Mesenchymal stem cell (in vitro differentiated cells and primary cell): ENCODE results near the gene RPL10A.

Source experiments
- DNase-seq: peaks from one replicate; pipeline ENCODE4 v3.0.0-alpha.2; 2013
- H2AFZ ChIP-seq: one replicate; pipeline ENCODE4 v1.6.1; 2013; ENCODE audit warnings: low read depth, mild to moderate bottlenecking, control low read depth, inconsistent platforms, low read length, moderate library complexity
- H2AK5ac ChIP-seq: 2 replicates; pipeline ENCODE4 v1.6.1; 2013; ENCODE audit warnings: low read length, moderate library complexity, mild to moderate bottlenecking, inconsistent platforms; ENCODE audit not compliant: severe bottlenecking
- H2BK120ac ChIP-seq: one replicate; pipeline ENCODE4 v1.6.1; 2013; ENCODE audit warnings: low read depth, mild to moderate bottlenecking, inconsistent platforms, low read length, moderate library complexity
- H2BK12ac ChIP-seq, 2 experiments: one replicate each; pipeline ENCODE4 v1.6.1; 2013; ENCODE audit warnings: inconsistent platforms in 2 of 2, low read length in 2 of 2, mild to moderate bottlenecking in 2 of 2, moderate library complexity in 2 of 2, control low read depth in 1 of 2
- H2BK15ac ChIP-seq: one replicate; pipeline ENCODE4 v1.6.1; 2013; ENCODE audit warnings: mild to moderate bottlenecking, low read depth, inconsistent platforms; ENCODE audit not compliant: poor library complexity, severe bottlenecking
- H2BK5ac ChIP-seq: 2 replicates; pipeline ENCODE4 v1.6.1; 2013; ENCODE audit warnings: low read depth, mild to moderate bottlenecking, low read length, control low read depth, inconsistent platforms; ENCODE audit not compliant: poor library complexity, severe bottlenecking
- H3K14ac ChIP-seq, 2 experiments: one replicate each; pipeline ENCODE4 v1.6.1; 2013; ENCODE audit warnings: inconsistent platforms in 2 of 2, low read length in 2 of 2, control low read depth in 1 of 2, mild to moderate bottlenecking in 1 of 2, moderate library complexity in 1 of 2
- H3K18ac ChIP-seq, 2 experiments: one replicate each; pipeline ENCODE4 v1.6.1; 2013; ENCODE audit warnings: inconsistent platforms in 2 of 2, low read length in 2 of 2, control low read depth in 1 of 2, low read depth in 1 of 2, mild to moderate bottlenecking in 1 of 2
- H3K23ac ChIP-seq, 2 experiments: one replicate each; pipeline ENCODE4 v1.6.1; 2013; ENCODE audit warnings: inconsistent platforms in 2 of 2, low read length in 2 of 2, mild to moderate bottlenecking in 2 of 2, moderate library complexity in 2 of 2, control low read depth in 1 of 2
- H3K27ac ChIP-seq: 2 replicates; pipeline ENCODE4 v1.5.1; 2013; ENCODE audit warnings: mild to moderate bottlenecking, moderate library complexity, low read length, control low read depth, inconsistent platforms; ENCODE audit not compliant: poor library complexity, severe bottlenecking
- H3K27me3 ChIP-seq, 2 experiments: 2 replicates each; pipeline versions ENCODE4 v1.6.1 to v1.7.0; 2013; ENCODE audit warnings: low read length in 2 of 2, mild to moderate bottlenecking in 2 of 2, moderate library complexity in 2 of 2, control low read depth in 1 of 2, inconsistent platforms in 1 of 2; ENCODE audit not compliant: control insufficient read depth in 1 of 2, insufficient read depth in 1 of 2
- H3K36me3 ChIP-seq, 2 experiments: 2 replicates each; pipeline versions ENCODE4 v1.6.1 to v1.7.0; 2013; ENCODE audit warnings: low read length in 2 of 2, control low read depth in 1 of 2, inconsistent platforms in 1 of 2, low read depth in 1 of 2, mild to moderate bottlenecking in 1 of 2; ENCODE audit not compliant: insufficient read depth in 2 of 2, control insufficient read depth in 1 of 2
- H3K4ac ChIP-seq, 2 experiments: one replicate each; pipeline ENCODE4 v1.6.1; 2013; ENCODE audit warnings: inconsistent platforms in 2 of 2, low read length in 2 of 2, mild to moderate bottlenecking in 2 of 2, moderate library complexity in 2 of 2, control low read depth in 1 of 2, low read depth in 1 of 2
- H3K4me1 ChIP-seq: 2 replicates; pipeline ENCODE4 v1.6.1; 2013; ENCODE audit warnings: low read depth, low read length, control low read depth; ENCODE audit not compliant: control insufficient read depth, insufficient read depth
- H3K4me2 ChIP-seq: 2 replicates; pipeline ENCODE4 v1.6.1; 2013; ENCODE audit warnings: low read length, mild to moderate bottlenecking, inconsistent platforms; ENCODE audit not compliant: poor library complexity, severe bottlenecking
- H3K4me3 ChIP-seq, 2 experiments: 2 replicates each; pipeline versions ENCODE4 v1.5.1 to v1.7.0; 2013; ENCODE audit warnings: low read length in 2 of 2, mild to moderate bottlenecking in 2 of 2, control low read depth in 1 of 2, low read depth in 1 of 2; ENCODE audit not compliant: insufficient read depth in 1 of 2
- H3K79me1 ChIP-seq: replicated peaks from 2 replicates; pipeline ENCODE4 v1.6.1; 2013; ENCODE audit warnings: mild to moderate bottlenecking, control low read depth, low read length, inconsistent platforms; ENCODE audit not compliant: poor library complexity, severe bottlenecking
- H3K9ac ChIP-seq: 2 replicates; pipeline ENCODE4 v1.7.0; 2013; ENCODE audit warnings: mild to moderate bottlenecking, low read length, moderate library complexity
- H3K9me3 ChIP-seq: 2 replicates; pipeline ENCODE4 v1.7.0; 2013; ENCODE audit warnings: mild to moderate bottlenecking, low read length; ENCODE audit not compliant: control insufficient read depth
- H4K8ac ChIP-seq: one replicate; pipeline ENCODE4 v1.6.1; 2013; ENCODE audit warnings: inconsistent platforms, mild to moderate bottlenecking, low read length, moderate library complexity
- H4K91ac ChIP-seq: one replicate; pipeline ENCODE4 v1.6.1; 2013; ENCODE audit warnings: mild to moderate bottlenecking, low read length, inconsistent platforms
- WGBS: methylation state at CpG from one replicate; pipeline ENCODE4 v1.1.7; 2013; ENCODE audit warnings: mixed read lengths; 5-methylcytosine and 5-hydroxymethylcytosine counted together

The RPL10A gene

DNA sequence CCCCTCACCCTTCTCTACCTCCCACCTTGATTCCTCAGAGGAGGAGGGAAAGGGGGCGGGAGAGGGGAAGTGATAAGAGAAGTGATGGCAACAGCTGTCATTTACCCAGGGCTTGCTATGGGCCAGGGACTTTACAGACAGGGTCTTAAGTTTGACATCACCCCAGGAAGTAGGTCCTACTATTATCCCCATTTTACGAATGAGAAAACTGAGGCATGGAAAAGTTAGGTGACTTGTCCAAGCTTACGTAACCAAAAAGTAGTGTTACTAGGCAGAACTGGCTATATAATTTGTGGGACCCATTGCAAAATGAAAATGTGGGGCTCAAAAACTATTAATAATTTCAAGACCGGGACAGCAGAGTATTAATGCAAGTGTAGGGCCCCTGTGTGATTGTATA, 26.6 kb upstream of the RPL10A start:
- no peak overlapping the region for H2BK5ac ChIP-seq
- H3K23ac ChIP-seq = no peak overlapping the region
- H3K27me3 ChIP-seq = no peaks in the 10 kb centered on the region
- H2AFZ ChIP-seq = no peak overlapping the region
- H3K4me3 ChIP-seq = no peak overlapping the region
- no peaks in the 10 kb centered on the region for H3K79me1 ChIP-seq
- 93% methylated on average over 4 of the region's 4 CpGs for WGBS
- H3K14ac ChIP-seq = no peak overlapping the region
- H2BK120ac ChIP-seq = no peak overlapping the region
- no peaks in the 10 kb centered on the region for H3K36me3 ChIP-seq
- DNase-seq = no peak
- H3K9ac ChIP-seq = no peak overlapping the region
- H3K4ac ChIP-seq = no peak overlapping the region
- H4K8ac ChIP-seq = no peak overlapping the region
- H3K4me1 ChIP-seq = peaks cover 4% of the 10 kb centered on the region
- H3K4me2 ChIP-seq = no peak overlapping the region
- no peak overlapping the region for H4K91ac ChIP-seq
- no peak overlapping the region for H2BK15ac ChIP-seq
- H2BK12ac ChIP-seq = no peak overlapping the region
- no peak overlapping the region for H3K27ac ChIP-seq
- H3K18ac ChIP-seq = no peak overlapping the region
- no peaks in the 10 kb centered on the region for H3K9me3 ChIP-seq
- peak overlapping the region; percentile 53 for H2AK5ac ChIP-seq

DNA sequence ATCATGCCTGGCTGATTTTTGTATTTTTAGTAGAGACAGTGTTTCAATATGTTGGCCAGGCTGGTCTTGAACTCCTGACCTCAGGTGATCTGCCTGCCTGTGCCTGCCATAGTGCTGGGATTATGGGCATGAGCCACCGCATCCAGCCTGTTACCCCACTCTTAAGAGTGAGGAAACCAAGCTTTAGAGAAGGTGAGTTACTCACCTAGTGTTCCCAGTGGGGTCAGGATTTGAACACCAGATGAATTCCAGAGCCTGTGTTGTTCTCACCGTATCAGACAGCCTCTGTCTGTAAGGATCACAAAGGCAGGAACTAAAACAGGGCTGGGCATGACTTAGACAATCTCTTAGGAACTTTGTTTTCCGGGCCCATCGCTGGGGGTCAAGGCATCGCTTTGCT, 25.5 kb upstream of the RPL10A start:
- DNase-seq = no peak
- Histone ChIP-seq H4K91ac (no peak overlapping the region), H2BK5ac (no peak overlapping the region), H3K14ac (no peak overlapping the region), H2BK120ac (no peak overlapping the region), H3K9me3 (no peaks in the 10 kb centered on the region), H3K27ac (no peak overlapping the region), H4K8ac (no peak overlapping the region), H3K27me3 (peaks cover 0 to 3% of the 10 kb centered on the region in 2 experiments), H3K79me1 (no peaks in the 10 kb centered on the region), H3K4ac (no peak overlapping the region), H2BK15ac (no peak overlapping the region), H3K4me1 (peaks cover 4% of the 10 kb centered on the region), H3K9ac (no peak overlapping the region), H3K4me2 (no peak overlapping the region), H2BK12ac (no peak overlapping the region), H2AFZ (no peak overlapping the region), H2AK5ac (no peak overlapping the region), H3K23ac (no peak overlapping the region), H3K4me3 (no peak overlapping the region), H3K18ac (no peak overlapping the region), H3K36me3 (no peaks in the 10 kb centered on the region)
- 93% methylated on average over 5 of the region's 5 CpGs for WGBS

DNA sequence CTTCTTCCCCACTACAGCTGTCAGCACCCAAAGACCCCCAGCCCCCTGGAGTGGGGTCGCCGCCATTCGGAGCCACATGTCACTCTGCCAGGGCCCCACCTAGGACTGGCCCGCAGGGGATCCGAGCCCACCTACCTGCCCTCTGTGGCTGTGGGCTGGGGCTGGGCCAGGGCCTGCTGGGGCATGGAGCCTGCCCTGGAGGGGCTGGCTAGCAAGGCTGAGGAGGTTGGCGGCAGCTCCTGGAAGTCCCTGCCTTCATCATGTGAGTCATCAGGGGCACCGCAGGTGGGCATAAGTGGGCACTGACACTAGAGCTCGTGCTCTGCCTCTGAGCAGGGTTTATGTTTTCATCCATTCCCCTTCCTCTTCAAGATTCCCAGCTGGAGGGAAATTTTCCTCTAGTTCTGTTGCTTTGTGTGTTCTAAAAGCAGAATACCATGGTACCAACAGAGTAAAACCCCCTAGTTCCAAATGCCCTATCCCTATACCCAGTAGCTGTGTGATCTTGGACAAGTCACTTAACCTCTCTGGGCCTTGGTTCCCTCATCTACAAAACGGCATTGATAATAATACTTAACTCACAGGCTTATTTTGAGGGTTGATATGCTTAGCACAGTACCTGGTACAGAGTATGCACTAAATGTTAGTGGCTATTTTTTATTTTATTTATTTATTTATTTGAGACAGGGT, 24.7 kb upstream of the RPL10A start:
- Histone ChIP-seq H3K4me3 (no peak overlapping the region), H4K91ac (peak overlapping the region; percentile 34), H3K4me2 (no peak overlapping the region), H3K36me3 (no peaks in the 10 kb centered on the region), H3K27me3 (peaks cover 0 to 3% of the 10 kb centered on the region in 2 experiments), H3K18ac (no peak overlapping the region), H2BK120ac (no peak overlapping the region), H3K9ac (no peak overlapping the region), H3K79me1 (no peaks in the 10 kb centered on the region), H2AFZ (no peak overlapping the region), H2AK5ac (no peak overlapping the region), H3K9me3 (no peaks in the 10 kb centered on the region), H2BK5ac (no peak overlapping the region), H3K14ac (no peak overlapping the region), H3K4ac (no peak overlapping the region), H3K4me1 (peaks cover 4% of the 10 kb centered on the region), H2BK12ac (peak overlapping the region in 1 of 2 experiments; percentile 37), H2BK15ac (no peak overlapping the region), H3K23ac (no peak overlapping the region), H3K27ac (no peak overlapping the region), H4K8ac (no peak overlapping the region)
- WGBS = 95% methylated on average over 7 of the region's 9 CpGs
- no peak for DNase-seq

DNA sequence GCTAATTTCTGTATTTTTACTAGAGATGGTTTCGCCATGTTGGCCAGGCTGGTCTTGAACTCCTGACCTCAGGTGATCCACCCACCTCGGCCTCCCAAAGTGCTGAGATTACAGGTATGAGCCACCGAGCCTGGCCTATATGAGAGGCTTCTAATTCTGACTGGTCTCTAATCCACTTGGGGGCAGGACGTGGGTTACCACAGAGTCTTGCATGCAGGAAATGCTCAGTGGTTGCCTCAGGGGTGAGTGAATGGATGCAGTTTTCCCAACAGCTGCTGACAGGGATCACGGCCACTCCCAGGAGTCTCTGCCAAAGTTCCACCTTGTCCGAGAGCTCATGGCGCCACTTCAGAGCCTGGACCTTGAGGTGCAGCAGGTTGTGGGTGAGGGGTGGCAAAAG, 22.5 kb upstream of the RPL10A start:
- Histone ChIP-seq H3K14ac (no peak overlapping the region), H4K8ac (no peak overlapping the region), H2BK5ac (no peak overlapping the region), H3K27ac (no peak overlapping the region), H3K9ac (no peak overlapping the region), H3K23ac (no peak overlapping the region), H2BK120ac (no peak overlapping the region), H3K36me3 (no peaks in the 10 kb centered on the region), H2AK5ac (no peak overlapping the region), H3K4ac (no peak overlapping the region), H2AFZ (no peak overlapping the region), H3K27me3 (peaks cover 10 to 11% of the 10 kb centered on the region in 2 experiments), H3K4me2 (no peak overlapping the region), H3K79me1 (no peaks in the 10 kb centered on the region), H3K9me3 (no peaks in the 10 kb centered on the region), H3K4me1 (peaks cover 4% of the 10 kb centered on the region), H3K4me3 (no peak overlapping the region), H3K18ac (no peak overlapping the region), H2BK15ac (no peak overlapping the region), H4K91ac (peak overlapping the region; percentile 15), H2BK12ac (no peak overlapping the region)
- no peak for DNase-seq
- WGBS = 83% methylated on average over 7 of the region's 7 CpGs
